ENCODE measurements around the gene RCAN1. TPM values are rescaled to one million over a fixed set of nuclear protein-coding genes. Genes with fewer than 3 reads are reported as not detected.
"Not testable (repeated sequence)": the region's sequence is repeated elsewhere in the genome, so short reads cannot be mapped to it uniquely, and the experiment has no call there.

The RCAN1 gene
- total RNA-seq, 5 donors from 2014 or later (not counting 1 experiment from before 2014, with no cell fraction given) = 5.2 to 8.2 (median 5.8) TPM

GRCh38 chr21:34560609-34561008 lies 54.3 kb downstream of the RCAN1 start:
- Histone ChIP-seq H3K27ac (ENCODE audit: low read length) (no peak overlapping the region), H3K4me1 (ENCODE audit: control insufficient read depth in 1 of 2, extremely low read depth in 1 of 2, insufficient read depth in 2 of 2, low read length in 2 of 2) (no peaks in the 10 kb centered on the region), H3K9me3 (no peaks in the 10 kb centered on the region), H3K27me3 (replicated peaks in 1 of 2; ENCODE audit: control insufficient read depth in 2 of 2, extremely low read depth in 1 of 2, insufficient read depth in 2 of 2, low read length in 1 of 2) (no peaks in the 10 kb centered on the region), H3K4me3 (ENCODE audit: control insufficient read depth in 1 of 2, extremely low read depth in 1 of 2, low read length in 1 of 2) (no peak overlapping the region), H3K36me3 (ENCODE audit: control insufficient read depth in 2 of 2, extremely low read depth in 1 of 2, insufficient read depth in 1 of 2, low read length in 1 of 2) (no peaks in the 10 kb centered on the region)
- H3K4me3 Mint-ChIP-seq = no peak overlapping the region
- peaks cover 20% of the 10 kb centered on the region for H3K36me3 Mint-ChIP-seq
- H3K9me3 Mint-ChIP-seq = no peaks in the 10 kb centered on the region
- ChIA-PET POLR2A (no interaction called here), CTCF (no interaction called here)
- DNase-seq (no peak), ATAC-seq (replicated peaks in 1 of 4) (no peak)
- H3K27me3 Mint-ChIP-seq = no peaks in the 10 kb centered on the region
- H3K27ac Mint-ChIP-seq = no peak overlapping the region
- H3K4me1 Mint-ChIP-seq = no peaks in the 10 kb centered on the region
- no CpG with 5 or more reads among the region's 1 CpG for WGBS (ENCODE audit: insufficient coverage)

GRCh38 chr21:34560021-34560420 lies 54.9 kb downstream of the RCAN1 start:
- H3K36me3 ChIP-seq (ENCODE audit: control insufficient read depth in 2 of 2, extremely low read depth in 1 of 2, insufficient read depth in 1 of 2, low read length in 1 of 2) = no peaks in the 10 kb centered on the region
- Mint-ChIP-seq H3K4me3 (no peak overlapping the region), H3K27ac (no peak overlapping the region), H3K27me3 (no peaks in the 10 kb centered on the region), H3K36me3 (peaks cover 16% of the 10 kb centered on the region), H3K4me1 (no peaks in the 10 kb centered on the region), H3K9me3 (peaks cover 0 to 3% (median 2%) of the 10 kb centered on the region in 3 donors)
- 75% methylated on average over 3 of the region's 5 CpGs for WGBS (ENCODE audit: insufficient coverage)
- DNase-seq (no peak), ATAC-seq (replicated peaks in 1 of 4) (no peak)
- no peaks in the 10 kb centered on the region for H3K27me3 ChIP-seq (replicated peaks in 1 of 2; ENCODE audit: control insufficient read depth in 2 of 2, extremely low read depth in 1 of 2, insufficient read depth in 2 of 2, low read length in 1 of 2)
- H3K27ac ChIP-seq (ENCODE audit: low read length) = no peak overlapping the region
- ChIA-PET CTCF (no interaction called here), POLR2A (no interaction called here)
- no peaks in the 10 kb centered on the region for H3K4me1 ChIP-seq (ENCODE audit: control insufficient read depth in 1 of 2, extremely low read depth in 1 of 2, insufficient read depth in 2 of 2, low read length in 2 of 2)
- no peak overlapping the region for H3K4me3 ChIP-seq (ENCODE audit: control insufficient read depth in 1 of 2, extremely low read depth in 1 of 2, low read length in 1 of 2)
- no peaks in the 10 kb centered on the region for H3K9me3 ChIP-seq

DNA sequence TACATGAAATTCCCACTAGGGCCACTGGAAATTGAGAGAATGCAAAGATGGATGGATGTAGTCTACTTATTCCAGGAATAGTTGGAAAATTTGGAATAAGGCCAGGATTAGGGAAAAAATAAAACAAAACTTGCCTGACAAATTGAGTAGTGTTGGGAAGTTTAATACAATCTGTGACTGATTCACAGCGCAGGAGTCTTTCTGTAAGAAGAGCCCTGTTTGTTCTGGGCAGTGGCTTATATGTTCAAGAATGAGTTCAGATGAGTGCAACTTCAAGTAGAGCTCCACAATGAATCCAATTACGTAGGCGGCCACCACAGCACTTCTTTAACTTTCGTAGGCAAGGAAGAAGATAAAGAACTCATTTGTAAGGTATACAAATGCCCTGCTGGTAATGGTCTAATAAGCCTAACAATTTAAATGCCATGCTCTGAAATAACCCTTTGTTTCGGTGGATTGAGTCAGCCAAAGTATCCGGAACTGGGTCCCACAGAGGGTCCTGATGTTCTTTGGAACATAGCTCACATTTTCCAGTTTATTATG lies 55.8 kb downstream of the RCAN1 start:
- H3K27me3 Mint-ChIP-seq = no peaks in the 10 kb centered on the region
- H3K4me3 Mint-ChIP-seq = no peak overlapping the region
- Histone ChIP-seq H3K27ac (ENCODE audit: low read length) (no peak overlapping the region), H3K9me3 (no peaks in the 10 kb centered on the region), H3K36me3 (ENCODE audit: control insufficient read depth in 2 of 2, extremely low read depth in 1 of 2, insufficient read depth in 1 of 2, low read length in 1 of 2) (no peaks in the 10 kb centered on the region), H3K4me1 (ENCODE audit: control insufficient read depth in 1 of 2, extremely low read depth in 1 of 2, insufficient read depth in 2 of 2, low read length in 2 of 2) (no peaks in the 10 kb centered on the region), H3K4me3 (ENCODE audit: control insufficient read depth in 1 of 2, extremely low read depth in 1 of 2, low read length in 1 of 2) (no peak overlapping the region), H3K27me3 (replicated peaks in 1 of 2; ENCODE audit: control insufficient read depth in 2 of 2, extremely low read depth in 1 of 2, insufficient read depth in 2 of 2, low read length in 1 of 2) (no peaks in the 10 kb centered on the region)
- H3K27ac Mint-ChIP-seq = no peak overlapping the region
- no peak for ATAC-seq (replicated peaks in 1 of 4)
- H3K4me1 Mint-ChIP-seq = no peaks in the 10 kb centered on the region
- whole genome bisulfite sequencing (ENCODE audit: insufficient coverage) = 90% methylated on average over 5 of the region's 6 CpGs
- peaks cover 16% of the 10 kb centered on the region for H3K36me3 Mint-ChIP-seq
- DNase-seq = no peak
- peaks cover 2 to 11% (median 7%) of the 10 kb centered on the region in 3 donors for H3K9me3 Mint-ChIP-seq
- CTCF ChIA-PET = no interaction called here
- POLR2A ChIA-PET = interaction anchor here in 1 of 2 donors (0.6 kb wide), 1 partner anchor 854 kb away, joined by 6 read pairs; no protein-coding TSS in a partner anchor

DNA sequence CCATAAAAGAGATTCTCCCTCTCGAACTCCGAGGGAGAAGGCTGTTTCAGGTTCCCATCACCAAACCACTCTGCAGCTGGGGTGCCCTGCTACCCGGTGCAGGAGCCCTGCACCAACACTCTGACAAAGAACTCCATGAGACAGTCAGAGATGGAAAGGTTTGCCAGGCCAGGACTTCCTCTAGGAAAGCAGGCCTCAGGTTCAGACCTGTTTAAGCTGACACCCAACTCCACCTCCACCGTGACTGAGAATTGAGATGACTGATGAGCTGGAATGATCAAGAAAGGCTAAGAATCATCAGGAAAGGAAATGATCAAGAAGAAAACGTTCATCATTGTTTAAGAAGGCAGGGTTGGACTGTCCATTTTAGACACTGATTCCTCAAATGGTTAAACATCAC lies 56.7 kb downstream of the RCAN1 start:
- Mint-ChIP-seq H3K4me3 (no peak overlapping the region), H3K36me3 (peaks cover 12% of the 10 kb centered on the region), H3K27me3 (no peaks in the 10 kb centered on the region), H3K27ac (no peak overlapping the region), H3K9me3 (peaks cover 2 to 12% (median 7%) of the 10 kb centered on the region in 3 donors), H3K4me1 (no peaks in the 10 kb centered on the region)
- Histone ChIP-seq H3K9me3 (no peaks in the 10 kb centered on the region), H3K36me3 (ENCODE audit: control insufficient read depth in 2 of 2, extremely low read depth in 1 of 2, insufficient read depth in 1 of 2, low read length in 1 of 2) (no peaks in the 10 kb centered on the region), H3K27ac (ENCODE audit: low read length) (no peak overlapping the region), H3K4me3 (ENCODE audit: control insufficient read depth in 1 of 2, extremely low read depth in 1 of 2, low read length in 1 of 2) (no peak overlapping the region), H3K4me1 (ENCODE audit: control insufficient read depth in 1 of 2, extremely low read depth in 1 of 2, insufficient read depth in 2 of 2, low read length in 2 of 2) (no peaks in the 10 kb centered on the region), H3K27me3 (replicated peaks in 1 of 2; ENCODE audit: control insufficient read depth in 2 of 2, extremely low read depth in 1 of 2, insufficient read depth in 2 of 2, low read length in 1 of 2) (no peaks in the 10 kb centered on the region)
- ChIA-PET POLR2A (no interaction called here), CTCF (no interaction called here)
- no peak for DNase-seq
- 92% methylated on average over 3 of the region's 5 CpGs for WGBS (ENCODE audit: insufficient coverage)
- no peak for ATAC-seq (replicated peaks in 1 of 4)

- Histone ChIP-seq H3K9me3 (no peaks in the 10 kb centered on the region), H3K27ac (ENCODE audit: low read length) (no peak overlapping the region), H3K36me3 (ENCODE audit: control insufficient read depth in 2 of 2, extremely low read depth in 1 of 2, insufficient read depth in 1 of 2, low read length in 1 of 2) (no peaks in the 10 kb centered on the region), H3K27me3 (replicated peaks in 1 of 2; ENCODE audit: control insufficient read depth in 2 of 2, extremely low read depth in 1 of 2, insufficient read depth in 2 of 2, low read length in 1 of 2) (no peaks in the 10 kb centered on the region), H3K4me1 (ENCODE audit: control insufficient read depth in 1 of 2, extremely low read depth in 1 of 2, insufficient read depth in 2 of 2, low read length in 2 of 2) (no peaks in the 10 kb centered on the region), H3K4me3 (ENCODE audit: control insufficient read depth in 1 of 2, extremely low read depth in 1 of 2, low read length in 1 of 2) (no peak overlapping the region)
- Mint-ChIP-seq H3K27me3 (no peaks in the 10 kb centered on the region), H3K27ac (no peak overlapping the region), H3K9me3 (peaks cover 2 to 12% (median 7%) of the 10 kb centered on the region in 3 donors), H3K36me3 (peaks cover 10% of the 10 kb centered on the region), H3K4me1 (no peaks in the 10 kb centered on the region), H3K4me3 (no peak overlapping the region)
- no peak for ATAC-seq (replicated peaks in 1 of 4)
- ChIA-PET POLR2A (no interaction called here), CTCF (no interaction called here)
- no peak for DNase-seq
- no CpG with 5 or more reads among the region's 5 CpGs for WGBS (ENCODE audit: insufficient coverage)
Observed at GRCh38 chr21:34557261-34557660, 57.7 kb downstream of the RCAN1 start.

DNA sequence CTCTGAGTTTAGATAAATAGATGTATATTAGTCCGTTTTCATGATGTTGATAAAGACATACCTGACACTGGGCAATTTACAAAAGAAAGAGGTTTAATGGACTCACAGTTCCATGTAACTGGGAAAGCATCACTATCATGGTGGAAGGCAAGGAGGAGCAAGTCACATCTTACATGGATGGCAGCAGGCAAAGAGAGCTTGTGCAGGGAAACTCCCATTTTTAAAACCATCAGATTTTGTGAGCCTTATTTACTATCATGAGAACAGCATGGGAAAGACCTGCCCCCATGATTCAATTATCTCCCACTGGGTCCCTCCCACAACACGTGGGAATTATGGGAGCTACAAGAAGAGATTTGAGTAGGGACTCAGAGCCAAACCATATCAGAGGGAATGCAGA lies 60.2 kb downstream of the RCAN1 start:
- POLR2A ChIA-PET; H3K27me3 ChIP-seq (replicated peaks in 1 of 2; ENCODE audit: control insufficient read depth in 2 of 2, extremely low read depth in 1 of 2, insufficient read depth in 2 of 2, low read length in 1 of 2); H3K4me3 ChIP-seq (ENCODE audit: control insufficient read depth in 1 of 2, extremely low read depth in 1 of 2, low read length in 1 of 2); H3K4me1 ChIP-seq (ENCODE audit: control insufficient read depth in 1 of 2, extremely low read depth in 1 of 2, insufficient read depth in 2 of 2, low read length in 2 of 2); H3K36me3 ChIP-seq (ENCODE audit: control insufficient read depth in 2 of 2, extremely low read depth in 1 of 2, insufficient read depth in 1 of 2, low read length in 1 of 2); ATAC-seq (replicated peaks in 1 of 4); H3K4me3 Mint-ChIP-seq; H3K27ac Mint-ChIP-seq; H3K27me3 Mint-ChIP-seq; H3K27ac ChIP-seq (ENCODE audit: low read length); CTCF ChIA-PET; H3K9me3 ChIP-seq; DNase-seq; H3K4me1 Mint-ChIP-seq: not testable (repeated sequence)
- 100% methylated on average over 1 of the region's 2 CpGs for WGBS (ENCODE audit: insufficient coverage)
- Mint-ChIP-seq H3K36me3 (peaks cover 22% of the 10 kb centered on the region), H3K9me3 (peaks cover 2 to 12% (median 7%) of the 10 kb centered on the region in 3 donors)

DNA sequence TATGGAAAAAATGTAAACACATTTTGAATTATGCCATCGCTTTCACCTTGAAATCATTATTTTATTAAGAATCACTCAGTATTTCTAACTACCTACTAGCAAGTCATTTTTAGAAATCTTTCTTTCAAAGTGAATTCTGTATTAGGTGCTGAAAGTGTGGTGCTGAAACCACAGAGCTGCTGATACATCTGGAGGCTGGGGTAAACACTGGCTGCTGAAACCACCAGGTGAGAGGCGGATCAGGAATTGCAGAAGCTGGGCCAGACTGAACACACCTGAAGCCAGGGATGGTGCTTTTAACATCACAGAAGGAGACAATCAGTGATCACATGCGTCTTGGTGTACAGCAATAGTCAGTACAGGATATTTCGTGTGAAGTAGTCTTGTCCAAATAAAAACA lies 60.7 kb downstream of the RCAN1 start:
- no peak overlapping the region for H3K27ac ChIP-seq (ENCODE audit: low read length)
- H3K27me3 Mint-ChIP-seq = no peaks in the 10 kb centered on the region
- CTCF ChIA-PET = no interaction called here
- H3K4me3 ChIP-seq (ENCODE audit: control insufficient read depth in 1 of 2, extremely low read depth in 1 of 2, low read length in 1 of 2) = no peak overlapping the region
- no peaks in the 10 kb centered on the region for H3K9me3 ChIP-seq
- DNase-seq = no peak
- peaks cover 2 to 12% (median 7%) of the 10 kb centered on the region in 3 donors for H3K9me3 Mint-ChIP-seq
- H3K27ac Mint-ChIP-seq = no peak overlapping the region
- H3K36me3 ChIP-seq (ENCODE audit: control insufficient read depth in 2 of 2, extremely low read depth in 1 of 2, insufficient read depth in 1 of 2, low read length in 1 of 2) = no peaks in the 10 kb centered on the region
- no peak overlapping the region for H3K4me3 Mint-ChIP-seq
- POLR2A ChIA-PET = no interaction called here
- 75% methylated on average over 1 of the region's 4 CpGs for WGBS (ENCODE audit: insufficient coverage)
- H3K4me1 ChIP-seq (ENCODE audit: control insufficient read depth in 1 of 2, extremely low read depth in 1 of 2, insufficient read depth in 2 of 2, low read length in 2 of 2) = no peaks in the 10 kb centered on the region
- no peak for ATAC-seq (replicated peaks in 1 of 4)
- peaks cover 22% of the 10 kb centered on the region for H3K36me3 Mint-ChIP-seq
- no peaks in the 10 kb centered on the region for H3K4me1 Mint-ChIP-seq
- H3K27me3 ChIP-seq (replicated peaks in 1 of 2; ENCODE audit: control insufficient read depth in 2 of 2, extremely low read depth in 1 of 2, insufficient read depth in 2 of 2, low read length in 1 of 2) = no peaks in the 10 kb centered on the region
